ENCODE results near the gene OTUB2.

DNA sequence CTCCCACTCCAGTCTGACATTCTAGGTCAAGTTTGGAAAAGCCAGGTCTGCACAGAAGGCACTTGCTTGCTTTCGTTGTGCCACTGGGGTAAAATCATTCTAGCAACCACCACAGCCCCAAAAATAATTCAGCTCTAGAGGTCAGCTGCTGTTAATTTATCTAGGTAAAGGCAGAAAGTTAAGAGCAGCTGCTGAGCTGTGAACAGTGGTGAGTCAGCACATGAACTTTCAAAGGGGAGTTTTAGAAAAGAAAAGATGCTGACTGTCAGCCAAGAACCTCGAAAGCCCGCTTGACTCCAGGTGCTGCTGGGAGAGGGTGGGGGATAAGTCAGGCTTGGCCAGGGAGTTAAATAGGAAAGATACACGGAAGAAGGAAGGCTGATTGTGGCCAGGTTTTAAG lies 16.4 kb upstream of the OTUB2 start:
- TF ChIP-seq, protein P1, sequence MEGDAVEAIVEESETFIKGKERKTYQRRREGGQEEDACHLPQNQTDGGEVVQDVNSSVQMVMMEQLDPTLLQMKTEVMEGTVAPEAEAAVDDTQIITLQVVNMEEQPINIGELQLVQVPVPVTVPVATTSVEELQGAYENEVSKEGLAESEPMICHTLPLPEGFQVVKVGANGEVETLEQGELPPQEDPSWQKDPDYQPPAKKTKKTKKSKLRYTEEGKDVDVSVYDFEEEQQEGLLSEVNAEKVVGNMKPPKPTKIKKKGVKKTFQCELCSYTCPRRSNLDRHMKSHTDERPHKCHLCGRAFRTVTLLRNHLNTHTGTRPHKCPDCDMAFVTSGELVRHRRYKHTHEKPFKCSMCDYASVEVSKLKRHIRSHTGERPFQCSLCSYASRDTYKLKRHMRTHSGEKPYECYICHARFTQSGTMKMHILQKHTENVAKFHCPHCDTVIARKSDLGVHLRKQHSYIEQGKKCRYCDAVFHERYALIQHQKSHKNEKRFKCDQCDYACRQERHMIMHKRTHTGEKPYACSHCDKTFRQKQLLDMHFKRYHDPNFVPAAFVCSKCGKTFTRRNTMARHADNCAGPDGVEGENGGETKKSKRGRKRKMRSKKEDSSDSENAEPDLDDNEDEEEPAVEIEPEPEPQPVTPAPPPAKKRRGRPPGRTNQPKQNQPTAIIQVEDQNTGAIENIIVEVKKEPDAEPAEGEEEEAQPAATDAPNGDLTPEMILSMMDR (IDR thresholded peaks at IDR 0.05) = no peak
- TF ChIP-seq EP300 (IDR thresholded peaks at IDR 0.05) = no peak
